Fibroblast of pulmonary artery (primary cell): Measurements from ENCODE around the gene HCN2.
"Not testable (repeated sequence)": the region's sequence is repeated elsewhere in the genome, so short reads cannot be mapped to it uniquely, and the experiment has no call there.

Experiments used
- DNase-seq: peaks from one replicate; pipeline ENCODE4 v3.0.0-alpha.2; 2010; ENCODE audit warnings: low read depth
- H3K4me3 ChIP-seq: replicated peaks from 2 replicates; pipeline ENCODE4 v1.5.1; 2011; ENCODE audit warnings: low read depth, mild to moderate bottlenecking, control low read depth, low read length, moderate library complexity
- TF ChIP-seq, protein P1 (sequence below): IDR thresholded peaks from 2 replicates; pipeline ENCODE4 v1.5.1; 2011; ENCODE audit warnings: mild to moderate bottlenecking, control low read depth, low read length, inconsistent platforms; ENCODE audit errors: missing control alignments

The HCN2 gene

DNA sequence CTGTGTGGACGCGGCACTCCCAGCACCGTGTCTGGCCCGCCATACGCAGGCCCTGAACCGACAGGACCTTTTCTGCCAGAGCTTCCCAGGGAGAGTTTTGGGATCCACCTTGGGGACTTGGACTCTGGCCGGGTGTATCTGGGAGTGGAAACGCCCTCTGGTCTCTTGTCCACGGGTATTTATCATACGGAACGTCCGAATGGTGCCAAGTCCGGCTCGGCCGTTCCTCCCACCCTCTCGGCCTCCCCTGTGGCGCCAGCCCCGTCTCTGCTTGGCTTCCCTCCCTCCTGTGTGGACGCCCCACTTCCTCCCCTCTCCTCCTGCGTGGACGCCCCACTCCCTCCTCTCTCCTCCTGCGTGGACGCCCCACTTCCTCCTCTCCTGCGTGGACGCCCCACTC lies 12.1 kb downstream of the HCN2 start:
- H3K4me3 ChIP-seq, result no peak overlapping the region
- DNase-seq, result no peak
- TF ChIP-seq, protein P1, sequence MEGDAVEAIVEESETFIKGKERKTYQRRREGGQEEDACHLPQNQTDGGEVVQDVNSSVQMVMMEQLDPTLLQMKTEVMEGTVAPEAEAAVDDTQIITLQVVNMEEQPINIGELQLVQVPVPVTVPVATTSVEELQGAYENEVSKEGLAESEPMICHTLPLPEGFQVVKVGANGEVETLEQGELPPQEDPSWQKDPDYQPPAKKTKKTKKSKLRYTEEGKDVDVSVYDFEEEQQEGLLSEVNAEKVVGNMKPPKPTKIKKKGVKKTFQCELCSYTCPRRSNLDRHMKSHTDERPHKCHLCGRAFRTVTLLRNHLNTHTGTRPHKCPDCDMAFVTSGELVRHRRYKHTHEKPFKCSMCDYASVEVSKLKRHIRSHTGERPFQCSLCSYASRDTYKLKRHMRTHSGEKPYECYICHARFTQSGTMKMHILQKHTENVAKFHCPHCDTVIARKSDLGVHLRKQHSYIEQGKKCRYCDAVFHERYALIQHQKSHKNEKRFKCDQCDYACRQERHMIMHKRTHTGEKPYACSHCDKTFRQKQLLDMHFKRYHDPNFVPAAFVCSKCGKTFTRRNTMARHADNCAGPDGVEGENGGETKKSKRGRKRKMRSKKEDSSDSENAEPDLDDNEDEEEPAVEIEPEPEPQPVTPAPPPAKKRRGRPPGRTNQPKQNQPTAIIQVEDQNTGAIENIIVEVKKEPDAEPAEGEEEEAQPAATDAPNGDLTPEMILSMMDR, result no peak

GRCh38 chr19:602391-603301 lies 13.0 kb downstream of the HCN2 start:
- H3K4me3 ChIP-seq, result no peak overlapping the region
- no peak for DNase-seq
- TF ChIP-seq, protein P1, result no peak

DNA sequence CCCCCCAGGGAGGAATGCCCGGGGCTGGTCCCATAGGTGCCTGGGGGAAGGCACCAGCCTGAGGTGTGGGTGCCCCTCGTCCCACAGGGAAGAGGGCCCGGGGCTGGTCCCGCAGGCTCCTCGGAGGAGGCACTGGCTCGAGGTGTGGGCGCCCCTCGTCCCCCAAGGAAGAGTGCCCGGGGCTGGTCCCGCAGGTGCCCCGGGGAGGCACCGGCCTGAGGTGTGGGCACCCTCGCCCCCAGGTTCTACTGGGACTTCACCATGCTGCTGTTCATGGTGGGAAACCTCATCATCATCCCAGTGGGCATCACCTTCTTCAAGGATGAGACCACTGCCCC lies 13.6 kb downstream of the HCN2 start:
- DNase-seq, H3K4me3 ChIP-seq: not testable (repeated sequence)

DNA sequence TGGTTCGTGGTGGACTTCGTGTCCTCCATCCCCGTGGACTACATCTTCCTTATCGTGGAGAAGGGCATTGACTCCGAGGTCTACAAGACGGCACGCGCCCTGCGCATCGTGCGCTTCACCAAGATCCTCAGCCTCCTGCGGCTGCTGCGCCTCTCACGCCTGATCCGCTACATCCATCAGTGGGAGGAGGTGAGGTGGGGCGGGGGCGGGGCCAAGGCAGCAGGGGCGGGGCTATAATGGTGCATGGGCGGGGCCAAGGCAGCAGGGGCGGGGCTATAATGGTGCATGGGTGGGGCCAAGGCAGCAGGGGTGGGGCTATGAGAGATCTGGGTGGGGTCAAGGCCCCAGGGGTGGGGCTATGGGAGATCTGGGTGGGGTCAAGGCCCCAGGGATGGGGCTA lies 14.1 kb downstream of the HCN2 start:
- not testable (repeated sequence) for H3K4me3 ChIP-seq, DNase-seq

- TF ChIP-seq, protein P1, result no peak
- no peak overlapping the region for H3K4me3 ChIP-seq
- no peak for DNase-seq
These were observed 14.7 kb downstream of the HCN2 start for GRCh38 chr19:604355-604754.

- not testable (repeated sequence) for H3K4me3 ChIP-seq, DNase-seq
These were observed 15.6 kb downstream of the HCN2 start for GRCh38 chr19:605061-605971.

DNA sequence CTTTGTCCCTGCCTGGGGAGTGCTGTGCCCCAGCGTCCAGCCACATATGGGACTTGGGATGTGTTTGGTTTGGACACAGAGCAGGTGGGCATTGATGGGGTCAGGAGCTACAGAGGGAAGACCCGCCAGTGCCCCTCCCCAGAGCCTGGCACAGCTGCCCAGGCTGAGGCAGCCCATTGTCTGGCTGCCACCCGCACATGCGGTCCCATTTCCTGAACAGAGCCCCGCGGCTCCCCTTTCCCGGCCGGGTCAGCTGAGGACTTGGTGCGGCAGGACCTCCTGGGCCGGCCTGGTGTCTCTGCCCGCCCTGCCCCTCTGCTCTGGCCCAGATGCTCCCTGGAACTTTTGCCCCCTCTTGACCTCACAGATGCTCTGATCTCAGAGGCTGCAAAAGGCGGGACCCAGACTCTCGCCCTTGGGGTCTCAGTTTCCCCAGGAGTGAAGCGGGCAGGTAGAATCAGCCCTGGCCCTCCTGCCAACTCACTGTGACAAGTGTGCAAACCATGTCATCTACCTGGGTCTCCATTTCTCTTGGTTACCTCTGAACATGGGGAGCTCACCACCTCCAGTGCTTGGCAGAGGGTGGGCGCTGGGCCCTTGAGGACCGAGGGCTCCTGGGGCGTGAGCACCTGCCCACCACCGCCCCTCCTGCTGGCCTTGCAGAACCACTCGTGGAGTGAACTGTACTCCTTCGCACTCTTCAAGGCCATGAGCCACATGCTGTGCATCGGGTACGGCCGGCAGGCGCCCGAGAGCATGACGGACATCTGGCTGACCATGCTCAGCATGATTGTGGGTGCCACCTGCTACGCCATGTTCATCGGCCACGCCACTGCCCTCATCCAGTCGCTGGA lies 17.8 kb downstream of the HCN2 start:
- no peak overlapping the region for H3K4me3 ChIP-seq
- TF ChIP-seq, protein P1, result no peak
- DNase-seq, result no peak
